ENCODE measurements around the gene FXR2. TPM values are rescaled to one million over a fixed set of nuclear protein-coding genes. Genes with fewer than 3 reads are reported as not detected.
A peak's percentile ranks its signal among the peaks of the same experiment; 100 is the strongest.

The FXR2 gene
- total RNA-seq, 2 experiments from 2014 or later: 30.4 to 31.2 TPM

DNA sequence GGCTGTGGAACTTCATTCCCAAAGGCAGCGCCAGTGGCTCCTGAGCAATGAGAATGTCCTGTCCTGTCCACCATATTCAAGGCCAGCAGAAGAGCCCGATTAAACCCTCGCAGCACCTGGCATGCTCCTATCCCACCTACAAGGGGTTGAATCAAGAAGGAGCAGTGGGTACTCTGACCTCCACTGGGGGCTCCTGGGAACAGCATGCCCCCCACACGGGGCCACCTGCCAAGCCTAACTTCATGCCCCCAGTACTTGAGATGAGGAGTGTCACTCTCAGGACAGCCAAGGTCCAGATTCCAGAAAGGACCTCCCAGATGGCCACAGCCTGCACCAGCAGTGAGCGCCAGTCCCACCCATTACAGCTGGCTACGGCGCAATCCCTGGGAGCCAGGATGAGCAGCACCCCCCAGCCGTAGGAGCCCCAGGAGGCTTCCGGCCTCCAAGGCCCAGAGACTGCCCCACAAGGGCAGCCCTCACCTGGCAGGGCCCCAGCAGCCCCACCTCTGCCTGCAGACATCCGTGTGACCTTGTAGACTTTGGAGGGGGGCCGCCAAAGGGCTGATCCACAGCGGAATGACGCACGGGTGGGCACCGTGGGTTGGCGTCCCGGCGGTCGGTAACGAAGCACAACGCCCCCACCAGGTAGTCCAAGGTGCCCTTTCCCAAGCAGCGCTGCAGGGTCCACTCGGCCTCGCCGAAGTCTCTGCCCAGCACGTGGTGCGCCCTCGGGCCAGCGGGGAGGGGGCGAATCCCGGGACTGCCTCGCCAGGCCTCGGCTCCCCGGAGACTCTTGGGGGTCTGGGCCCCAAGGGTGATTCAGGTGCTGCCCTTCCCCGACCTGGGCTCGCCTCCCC is 32.1 kb downstream of the FXR2 start:
- H3K4me1 Mint-ChIP-seq: peaks cover 76% of the 10 kb centered on the region
- no peaks in the 10 kb centered on the region for H3K27me3 Mint-ChIP-seq
- ChIA-PET CTCF (interaction anchor here (2.1 to 4.1 kb wide), 5 partner anchors 8 to 536 kb away, joined by 4 to 29 read pairs (median 14); partner anchors contain the start of genes ALOXE3, SENP3, TMEM102 and TP53), POLR2A (interaction anchor here (0.9 to 8.7 kb wide), 18 partner anchors 10 to 574 kb away, joined by 3 to 169 read pairs (median 11); partner anchors contain the start of genes ACADVL, ACAP1, DLG4 and FXR2)
- H3K9me3 Mint-ChIP-seq: no peaks in the 10 kb centered on the region
- peak overlapping the region; percentile 97 for H3K4me3 Mint-ChIP-seq
- peak overlapping the region; percentile 99 for H3K27ac Mint-ChIP-seq
- peaks cover 54% of the 10 kb centered on the region for H3K36me3 Mint-ChIP-seq (ENCODE audit: low read depth)
- no peak for DNase-seq

- Mint-ChIP-seq H3K9me3 (no peaks in the 10 kb centered on the region), H3K27ac (peak overlapping the region; percentile 92), H3K36me3 (ENCODE audit: low read depth) (peaks cover 62% of the 10 kb centered on the region), H3K4me1 (peaks cover 86% of the 10 kb centered on the region), H3K27me3 (no peaks in the 10 kb centered on the region), H3K4me3 (peak overlapping the region; percentile 52)
- POLR2A ChIA-PET: interaction anchor here (0.9 to 8.7 kb wide), 6 partner anchors 8 to 105 kb away, joined by 3 to 169 read pairs (median 10); partner anchors contain the start of genes POLR2A, SENP3, SOX15 and TP53
- no peak for DNase-seq
- CTCF ChIA-PET: interaction anchor here (1.2 to 2.3 kb wide), 5 partner anchors 9 to 106 kb away, joined by 3 to 11 read pairs (median 5); partner anchors contain the start of genes FXR2, SENP3, SOX15 and TP53
Observed at GRCh38 chr17:7580604-7581575, 33.8 kb downstream of the FXR2 start.

DNA sequence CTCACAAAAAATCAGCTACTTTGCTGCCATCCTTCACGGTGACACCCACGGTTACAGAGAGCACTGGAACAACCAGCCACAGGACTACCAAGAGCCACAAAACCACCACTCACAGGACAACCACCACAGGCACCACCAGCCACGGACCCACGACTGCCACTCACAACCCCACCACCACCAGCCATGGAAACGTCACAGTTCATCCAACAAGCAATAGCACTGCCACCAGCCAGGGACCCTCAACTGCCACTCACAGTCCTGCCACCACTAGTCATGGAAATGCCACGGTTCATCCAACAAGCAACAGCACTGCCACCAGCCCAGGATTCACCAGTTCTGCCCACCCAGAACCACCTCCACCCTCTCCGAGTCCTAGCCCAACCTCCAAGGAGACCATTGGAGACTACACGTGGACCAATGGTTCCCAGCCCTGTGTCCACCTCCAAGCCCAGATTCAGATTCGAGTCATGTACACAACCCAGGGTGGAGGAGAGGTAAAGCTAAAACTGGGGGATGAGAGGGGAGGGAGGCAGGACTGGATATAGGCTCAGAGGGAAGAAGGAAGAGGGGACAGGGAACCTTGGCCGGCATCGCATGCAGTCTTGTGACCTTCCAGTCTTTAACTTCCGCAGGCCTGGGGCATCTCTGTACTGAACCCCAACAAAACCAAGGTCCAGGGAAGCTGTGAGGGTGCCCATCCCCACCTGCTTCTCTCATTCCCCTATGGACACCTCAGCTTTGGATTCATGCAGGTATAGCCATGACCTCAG is 34.7 kb downstream of the FXR2 start:
- Mint-ChIP-seq H3K27ac (peak overlapping the region; percentile 92), H3K36me3 (ENCODE audit: low read depth) (peaks cover 66% of the 10 kb centered on the region), H3K4me3 (peak overlapping the region; percentile 68), H3K9me3 (no peaks in the 10 kb centered on the region), H3K27me3 (no peaks in the 10 kb centered on the region), H3K4me1 (peaks cover 86% of the 10 kb centered on the region)
- POLR2A ChIA-PET: interaction anchor here (0.7 to 8.7 kb wide), 11 partner anchors 7 to 244 kb away, joined by 3 to 169 read pairs (median 4); partner anchors contain the start of genes ACAP1, POLR2A, SENP3 and SOX15
- no peak for DNase-seq
- CTCF ChIA-PET: interaction anchor here (1.2 to 2.3 kb wide), 5 partner anchors 9 to 107 kb away, joined by 3 to 11 read pairs (median 5); partner anchors contain the start of genes FXR2, SENP3, SOX15 and TP53

GRCh38 chr17:7579001-7579833 is 35.5 kb downstream of the FXR2 start, which contains the start of gene CD68:
TSS of gene CD68 (plus strand) at chr17:7579638. CDS start at chr17:7579678, 40 bp downstream.
- Mint-ChIP-seq H3K4me1 (peaks cover 88% of the 10 kb centered on the region), H3K4me3 (peak within 1 kb of the TSS; percentile 68), H3K9me3 (no peaks in the 10 kb centered on the region), H3K27ac (peak within 1 kb of the TSS; percentile 92), H3K36me3 (ENCODE audit: low read depth) (peaks cover 74% of the 10 kb centered on the region), H3K27me3 (no peaks in the 10 kb centered on the region)
- DNase-seq: peak; percentile 73
- ChIA-PET POLR2A (interaction anchor here (0.7 to 8.7 kb wide), 10 partner anchors 7 to 243 kb away, joined by 3 to 169 read pairs (median 4); partner anchors contain the start of genes ACAP1, POLR2A, SOX15 and TP53), CTCF (interaction anchor here (0.6 to 2.3 kb wide), 4 partner anchors 18 to 281 kb away, joined by 3 to 11 read pairs (median 7); partner anchors contain the start of genes SENP3, TP53 and WRAP53)

GRCh38 chr17:7577327-7578199 is 37.1 kb downstream of the FXR2 start:
- H3K27me3 Mint-ChIP-seq: no peaks in the 10 kb centered on the region
- no peak for DNase-seq
- ChIA-PET POLR2A (interaction anchor here (1.2 to 9.3 kb wide), 5 partner anchors 8 to 110 kb away, joined by 3 to 88 read pairs (median 4); partner anchors contain the start of genes SOX15, TP53 and WRAP53), CTCF (no interaction called here)
- peaks cover 87% of the 10 kb centered on the region for H3K4me1 Mint-ChIP-seq
- H3K9me3 Mint-ChIP-seq: no peaks in the 10 kb centered on the region
- peaks cover 86% of the 10 kb centered on the region for H3K36me3 Mint-ChIP-seq (ENCODE audit: low read depth)
- peak overlapping the region; percentile 5 for H3K4me3 Mint-ChIP-seq
- H3K27ac Mint-ChIP-seq: peak overlapping the region; percentile 92

GRCh38 chr17:7576432-7576937 is 38.2 kb downstream of the FXR2 start:
- H3K4me1 Mint-ChIP-seq: peaks cover 87% of the 10 kb centered on the region
- CTCF ChIA-PET: interaction anchor here (1.3 kb wide), 1 partner anchor 111 kb away, joined by 3 read pairs; the partner anchor contains the start of gene TP53
- no peaks in the 10 kb centered on the region for H3K9me3 Mint-ChIP-seq
- H3K27me3 Mint-ChIP-seq: no peaks in the 10 kb centered on the region
- POLR2A ChIA-PET: interaction anchor here (1.2 to 9.3 kb wide), 5 partner anchors 7 to 111 kb away, joined by 3 to 169 read pairs (median 80); partner anchors contain the start of genes CD68, MPDU1, SENP3 and SOX15
- peak overlapping the region; percentile 50 for H3K27ac Mint-ChIP-seq
- H3K36me3 Mint-ChIP-seq (ENCODE audit: low read depth): peaks cover 89% of the 10 kb centered on the region
- H3K4me3 Mint-ChIP-seq: peak overlapping the region; percentile 93
- no peak for DNase-seq

- Mint-ChIP-seq H3K9me3 (no peaks in the 10 kb centered on the region), H3K36me3 (ENCODE audit: low read depth) (peaks cover 89% of the 10 kb centered on the region), H3K4me3 (peak overlapping the region; percentile 93), H3K4me1 (peaks cover 87% of the 10 kb centered on the region), H3K27me3 (no peaks in the 10 kb centered on the region), H3K27ac (peak overlapping the region; percentile 99)
- ChIA-PET POLR2A (interaction anchor here (1.1 to 9.3 kb wide), 7 partner anchors 7 to 111 kb away, joined by 3 to 169 read pairs (median 5); partner anchors contain the start of genes CD68, MPDU1, SENP3 and SOX15), CTCF (interaction anchor here (1.3 to 2.8 kb wide), 2 partner anchors 8 to 112 kb away, joined by 3 to 13 read pairs; partner anchors contain the start of genes MPDU1 and TP53)
- DNase-seq: no peak
Observed at GRCh38 chr17:7575959-7576358, 38.7 kb downstream of the FXR2 start.

- Mint-ChIP-seq H3K4me3 (peak overlapping the region; percentile 93), H3K9me3 (no peaks in the 10 kb centered on the region), H3K27ac (peak overlapping the region; percentile 99), H3K4me1 (peaks cover 83% of the 10 kb centered on the region), H3K27me3 (no peaks in the 10 kb centered on the region), H3K36me3 (ENCODE audit: low read depth) (peaks cover 89% of the 10 kb centered on the region)
- POLR2A ChIA-PET: interaction anchor here (1.1 to 9.3 kb wide), 7 partner anchors 8 to 112 kb away, joined by 3 to 169 read pairs (median 38); partner anchors contain the start of genes CD68, MPDU1, POLR2A and SENP3
- DNase-seq: no peak
- CTCF ChIA-PET: interaction anchor here (1.3 to 3.1 kb wide), 4 partner anchors 9 to 112 kb away, joined by 3 to 21 read pairs (median 11); partner anchors contain the start of genes MPDU1, SENP3, SOX15 and TP53
Observed at GRCh38 chr17:7575481-7575883, 39.2 kb downstream of the FXR2 start.

DNA sequence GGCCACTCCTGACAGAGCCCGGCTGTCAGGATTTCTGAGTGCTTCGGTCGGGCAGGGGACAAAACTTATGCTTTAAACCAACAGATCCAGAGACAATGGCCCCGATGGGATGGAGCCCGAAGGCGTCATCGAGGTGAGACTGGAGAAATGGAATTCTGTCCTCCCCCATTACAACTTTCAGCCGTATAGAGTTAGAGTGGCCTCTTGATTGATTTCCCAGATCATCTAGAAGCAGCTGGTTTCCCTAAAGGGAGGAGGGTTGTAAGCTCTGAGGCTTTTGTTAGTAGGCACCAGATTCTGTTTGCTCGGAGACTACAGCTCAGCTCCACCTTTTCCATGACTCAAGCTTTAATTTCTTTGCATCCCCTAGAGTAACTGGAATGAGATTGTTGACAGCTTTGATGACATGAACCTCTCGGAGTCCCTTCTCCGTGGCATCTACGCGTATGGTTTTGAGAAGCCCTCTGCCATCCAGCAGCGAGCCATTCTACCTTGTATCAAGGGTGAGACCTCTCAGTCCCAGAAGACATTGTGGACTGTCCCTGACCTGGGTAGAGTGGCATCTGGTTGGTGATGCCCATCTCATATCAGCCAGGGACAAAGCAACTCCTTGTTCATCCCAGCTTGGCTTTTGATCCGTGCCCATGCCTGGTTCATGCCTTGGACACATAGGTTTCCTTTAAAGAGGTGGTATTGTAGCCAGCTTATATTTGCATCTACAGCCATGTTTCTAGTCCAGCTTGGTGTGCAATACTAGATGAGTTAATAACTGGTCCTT is 40.3 kb downstream of the FXR2 start:
- Mint-ChIP-seq H3K27ac (peak overlapping the region; percentile 99), H3K9me3 (no peaks in the 10 kb centered on the region), H3K4me1 (peaks cover 79% of the 10 kb centered on the region), H3K36me3 (ENCODE audit: low read depth) (peaks cover 91% of the 10 kb centered on the region), H3K27me3 (no peaks in the 10 kb centered on the region), H3K4me3 (peak overlapping the region; percentile 93)
- DNase-seq: no peak
- CTCF ChIA-PET: interaction anchor here (1.3 to 3.1 kb wide), 5 partner anchors 10 to 137 kb away, joined by 3 to 21 read pairs (median 12); partner anchors contain the start of genes MPDU1, SENP3, SOX15 and TP53
- POLR2A ChIA-PET: interaction anchor here (0.6 to 9.3 kb wide), 21 partner anchors 9 to 562 kb away, joined by 3 to 169 read pairs (median 4); partner anchors contain the start of genes ACAP1, CD68, MPDU1 and PHF23
